Right forelimb (tissue), 1 donor: Measurements from ENCODE around the gene SPESP1.

Source experiments
- DNase-seq: peaks from one replicate; pipeline ENCODE4 v3.0.0-alpha.2; 2018

Gene SPESP1

GRCh38 chr15:68993276-68993675, 63.0 kb downstream of the SPESP1 start:
- DNase-seq, result no peak

GRCh38 chr15:68994149-68994548, 63.8 kb downstream of the SPESP1 start:
- DNase-seq, result no peak

- no peak for DNase-seq
Measured at GRCh38 chr15:68994981-68995761, 64.8 kb downstream of the SPESP1 start.
